SK-N-MC (cell line): Measurements from ENCODE around the gene COBL.

Experiments used
- DNase-seq: peaks from one replicate; pipeline ENCODE4 v3.0.0-alpha.2; 2011; ENCODE audit warnings: low read depth, low spot score
- H3K27ac ChIP-seq: fragments of 200-600 bp; sonication (generic); 2 replicates; pipeline ENCODE4 v1.5.1; 2016; ENCODE audit warnings: mixed run types
- H3K36me3 ChIP-seq: fragments of 200-600 bp; sonication (generic); 2 replicates; pipeline ENCODE4 v1.6.1; 2017; ENCODE audit warnings: antibody characterized with exemption, low read length, mixed read lengths; ENCODE audit not compliant: insufficient read depth
- H3K4me3 ChIP-seq: fragments of 200-600 bp; sonication (generic); 2 replicates; pipeline ENCODE4 v1.5.1; 2016
- H3K9ac ChIP-seq: fragments of 200-600 bp; sonication (generic); 2 replicates; pipeline ENCODE4 v1.8.0; 2017; ENCODE audit warnings: mixed run types, mixed read lengths; ENCODE audit not compliant: insufficient read length
- H3K9me3 ChIP-seq: fragments of 200-600 bp; sonication (generic); 2 replicates; pipeline ENCODE4 v1.6.1; 2017; ENCODE audit warnings: low read depth, mild to moderate bottlenecking, antibody characterized with exemption, low read length, moderate library complexity, mixed read lengths
- EZH2 ChIP-seq: fragments of 200-600 bp; sonication (generic); IDR thresholded peaks from one replicate; pipeline ENCODE4 v1.6.1; 2017; ENCODE audit warnings: antibody characterized with exemption
- FOXP2 ChIP-seq: optimal IDR thresholded peaks from 2 replicates; pipeline ENCODE3; 2011; ENCODE audit warnings: mild to moderate bottlenecking, moderate library complexity; ENCODE audit not compliant: insufficient read depth; ENCODE audit errors: extremely low read length, control extremely low read depth
- POLR2AphosphoS5 ChIP-seq: IDR thresholded peaks from 2 replicates; pipeline ENCODE4 v1.6.1; 2012; ENCODE audit warnings: mild to moderate bottlenecking, low read depth, low read length, borderline replicate concordance

COBL gene

GRCh38 chr7:51059504-51060142 lies 257.0 kb downstream of the COBL start:
- no peaks in the 10 kb centered on the region for H3K36me3 ChIP-seq
- no peak overlapping the region for H3K9ac ChIP-seq
- no peak for DNase-seq
- H3K27ac ChIP-seq, result no peak overlapping the region
- TF ChIP-seq POLR2AphosphoS5, result no peak
- no peak for TF ChIP-seq EZH2
- TF ChIP-seq FOXP2, result no peak
- H3K9me3 ChIP-seq, result no peaks in the 10 kb centered on the region
- H3K4me3 ChIP-seq, result no peak overlapping the region

GRCh38 chr7:51058764-51059163 lies 257.8 kb downstream of the COBL start:
- Histone ChIP-seq H3K27ac (no peak overlapping the region), H3K4me3 (no peak overlapping the region), H3K9me3 (no peaks in the 10 kb centered on the region), H3K36me3 (no peaks in the 10 kb centered on the region), H3K9ac (no peak overlapping the region)
- no peak for DNase-seq
- no peak for TF ChIP-seq FOXP2
- TF ChIP-seq POLR2AphosphoS5, result no peak
- TF ChIP-seq EZH2, result no peak

GRCh38 chr7:51055039-51055840 lies 261.4 kb downstream of the COBL start:
- H3K4me3 ChIP-seq, result no peak overlapping the region
- H3K9me3 ChIP-seq, result no peaks in the 10 kb centered on the region
- no peaks in the 10 kb centered on the region for H3K36me3 ChIP-seq
- no peak for TF ChIP-seq FOXP2
- no peak for TF ChIP-seq EZH2
- no peak for TF ChIP-seq POLR2AphosphoS5
- no peak for DNase-seq
- no peak overlapping the region for H3K27ac ChIP-seq
- no peak overlapping the region for H3K9ac ChIP-seq

- DNase-seq, result no peak
- H3K9me3 ChIP-seq, result no peaks in the 10 kb centered on the region
- no peak for TF ChIP-seq POLR2AphosphoS5
- TF ChIP-seq FOXP2, result no peak
- no peak for TF ChIP-seq EZH2
- H3K36me3 ChIP-seq, result no peaks in the 10 kb centered on the region
- no peak overlapping the region for H3K9ac ChIP-seq
- no peak overlapping the region for H3K4me3 ChIP-seq
- no peak overlapping the region for H3K27ac ChIP-seq
Observed at GRCh38 chr7:51054231-51054630, 262.4 kb downstream of the COBL start.

DNA sequence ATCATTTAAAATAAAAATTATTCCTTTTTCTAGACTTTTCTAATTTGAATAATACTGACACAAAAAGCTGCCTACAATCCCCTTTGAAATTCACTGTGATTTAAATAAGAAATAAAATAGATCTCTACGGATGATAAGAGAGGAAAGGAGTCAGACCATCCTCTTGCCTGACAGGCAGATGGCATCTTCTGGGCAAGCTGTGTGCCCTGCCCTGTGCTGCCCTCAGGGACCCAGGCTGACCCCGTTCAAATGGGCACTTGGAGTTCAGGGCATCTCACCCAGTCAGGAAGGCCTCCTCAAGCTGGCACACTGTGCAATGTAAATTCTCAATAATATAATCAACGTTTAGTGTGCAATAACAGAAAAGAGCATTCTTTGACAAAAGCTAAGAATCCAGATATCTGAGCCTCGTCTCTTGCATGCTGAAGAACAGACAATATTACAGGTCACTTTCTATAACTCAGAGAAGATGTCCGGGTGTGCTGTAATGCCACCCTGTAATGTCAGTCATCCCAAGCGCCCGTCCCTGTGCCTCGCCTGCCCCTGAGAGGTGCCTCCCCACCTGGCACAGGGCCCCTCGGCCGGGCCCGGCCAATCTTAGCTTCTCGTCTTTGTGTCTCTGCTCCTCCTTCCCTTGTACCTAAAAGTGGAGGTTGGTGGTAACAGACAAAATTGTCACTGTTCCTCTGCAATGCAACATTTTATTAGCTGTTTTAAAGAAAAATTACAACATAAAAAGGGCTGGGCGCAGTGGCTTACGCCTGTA lies 263.3 kb downstream of the COBL start:
- no peak overlapping the region for H3K27ac ChIP-seq

GRCh38 chr7:51046482-51046881 lies 270.1 kb downstream of the COBL start:
- Histone ChIP-seq H3K27ac (no peak overlapping the region), H3K36me3 (no peaks in the 10 kb centered on the region), H3K9me3 (no peaks in the 10 kb centered on the region), H3K4me3 (no peak overlapping the region), H3K9ac (no peak overlapping the region)
- no peak for DNase-seq
- TF ChIP-seq FOXP2 (no peak), POLR2AphosphoS5 (no peak), EZH2 (no peak)

More for the DNA sequence above, 263.3 kb downstream of the COBL start:
- H3K4me3 ChIP-seq, result no peak overlapping the region
- no peak overlapping the region for H3K9ac ChIP-seq
- no peaks in the 10 kb centered on the region for H3K36me3 ChIP-seq
- DNase-seq, result no peak
- H3K9me3 ChIP-seq, result no peaks in the 10 kb centered on the region
- TF ChIP-seq POLR2AphosphoS5, result no peak

- no peak for TF ChIP-seq EZH2
- TF ChIP-seq POLR2AphosphoS5, result no peak
- TF ChIP-seq FOXP2, result no peak
- H3K9me3 ChIP-seq, result no peaks in the 10 kb centered on the region
- H3K36me3 ChIP-seq, result no peaks in the 10 kb centered on the region
- no peak overlapping the region for H3K4me3 ChIP-seq
- no peak overlapping the region for H3K27ac ChIP-seq
- no peak overlapping the region for H3K9ac ChIP-seq
- no peak for DNase-seq
Observed at GRCh38 chr7:51046103-51046466, 270.5 kb downstream of the COBL start.

DNA sequence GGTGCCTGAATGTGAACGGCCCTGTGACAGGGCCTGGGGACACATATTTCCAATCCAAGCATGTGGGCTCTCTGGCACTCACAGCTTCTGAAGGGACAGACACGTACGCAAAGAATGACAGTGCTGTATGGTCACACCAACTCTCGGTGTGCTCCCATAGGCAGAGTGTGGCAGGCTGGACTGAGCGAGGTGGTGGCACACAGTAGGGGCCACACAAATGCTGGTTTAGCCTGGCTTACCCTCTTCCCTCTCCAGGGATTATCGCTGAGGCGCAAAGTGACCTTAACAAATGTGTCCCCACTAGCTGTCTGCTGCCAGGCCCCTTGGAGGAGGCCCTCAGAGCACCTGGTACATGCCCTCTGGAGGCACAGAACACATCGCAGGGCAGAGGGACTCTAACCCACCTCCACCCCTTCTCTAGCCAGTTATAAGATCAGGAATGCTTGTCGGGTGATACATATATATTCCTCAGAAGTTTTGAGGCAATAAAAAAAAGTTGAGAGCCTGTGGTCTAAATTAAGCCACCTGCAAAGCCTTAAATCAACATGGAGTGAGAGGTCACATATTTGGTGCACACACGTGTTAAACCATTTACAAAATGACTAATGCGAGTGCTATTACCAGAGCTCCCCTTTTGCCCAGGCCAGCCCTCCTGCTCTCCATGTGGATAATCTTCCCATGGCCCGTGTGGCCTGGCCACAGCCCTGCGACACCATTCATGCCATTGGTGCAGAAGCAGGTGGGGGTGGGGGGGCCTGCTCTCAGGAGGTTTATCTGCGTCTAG lies 271.1 kb downstream of the COBL start:
- H3K9ac ChIP-seq, result no peak overlapping the region
- TF ChIP-seq EZH2 (no peak), POLR2AphosphoS5 (no peak), FOXP2 (no peak)
- no peak overlapping the region for H3K27ac ChIP-seq
- no peak overlapping the region for H3K4me3 ChIP-seq
- H3K36me3 ChIP-seq, result no peaks in the 10 kb centered on the region
- H3K9me3 ChIP-seq, result no peaks in the 10 kb centered on the region
- no peak for DNase-seq
